ENCODE results near the gene DLEC1.
"Not testable (repeated sequence)": the region's sequence is repeated elsewhere in the genome, so short reads cannot be mapped to it uniquely, and the experiment has no call there.

DLEC1 gene

GRCh38 chr3:38122712-38123290 is 83.8 kb downstream of the DLEC1 start:
- no peak for TF ChIP-seq ZNF274 (IDR thresholded peaks at IDR 0.05; ENCODE audit: low read depth, low read length)
- no peak overlapping the region for H3K4me3 ChIP-seq (ENCODE audit: low read length)

- no peak for TF ChIP-seq ZNF274 (IDR thresholded peaks at IDR 0.05; ENCODE audit: low read depth, low read length)
- no peak overlapping the region for H3K4me3 ChIP-seq (ENCODE audit: low read length)
Observed at GRCh38 chr3:38124324-38125122, 85.5 kb downstream of the DLEC1 start.

GRCh38 chr3:38125305-38126120 is 86.5 kb downstream of the DLEC1 start:
- H3K4me3 ChIP-seq (ENCODE audit: low read length) = no peak overlapping the region
- TF ChIP-seq ZNF274 (IDR thresholded peaks at IDR 0.05; ENCODE audit: low read depth, low read length) = no peak

GRCh38 chr3:38126121-38126892 is 87.3 kb downstream of the DLEC1 start:
- no peak for TF ChIP-seq ZNF274 (IDR thresholded peaks at IDR 0.05; ENCODE audit: low read depth, low read length)
- no peak overlapping the region for H3K4me3 ChIP-seq (ENCODE audit: low read length)

GRCh38 chr3:38127611-38128302 is 88.7 kb downstream of the DLEC1 start:
- H3K4me3 ChIP-seq (ENCODE audit: low read length) = no peak overlapping the region
- TF ChIP-seq ZNF274 (IDR thresholded peaks at IDR 0.05; ENCODE audit: low read depth, low read length) = no peak

GRCh38 chr3:38128303-38128655 is 89.3 kb downstream of the DLEC1 start:
- no peak overlapping the region for H3K4me3 ChIP-seq (ENCODE audit: low read length)
- no peak for TF ChIP-seq ZNF274 (IDR thresholded peaks at IDR 0.05; ENCODE audit: low read depth, low read length)

GRCh38 chr3:38129058-38129457 is 90.0 kb downstream of the DLEC1 start:
- TF ChIP-seq ZNF274 (IDR thresholded peaks at IDR 0.05; ENCODE audit: low read depth, low read length) = no peak

GRCh38 chr3:38130631-38131065 is 91.6 kb downstream of the DLEC1 start:
- H3K4me3 ChIP-seq (ENCODE audit: low read length) = no peak overlapping the region
- TF ChIP-seq ZNF274 (IDR thresholded peaks at IDR 0.05; ENCODE audit: low read depth, low read length) = no peak

More at GRCh38 chr3:38129058-38129457, 90.0 kb downstream of the DLEC1 start:
- H3K4me3 ChIP-seq (ENCODE audit: low read length) = no peak overlapping the region

- no peak for TF ChIP-seq ZNF274 (IDR thresholded peaks at IDR 0.05; ENCODE audit: low read depth, low read length)
- no peak overlapping the region for H3K4me3 ChIP-seq (ENCODE audit: low read length)
Observed at GRCh38 chr3:38131621-38132369, 92.8 kb downstream of the DLEC1 start.

- TF ChIP-seq ZNF274 (IDR thresholded peaks at IDR 0.05; ENCODE audit: low read depth, low read length) = no peak
- H3K4me3 ChIP-seq (ENCODE audit: low read length) = no peak overlapping the region
Observed at GRCh38 chr3:38133209-38133556, 94.2 kb downstream of the DLEC1 start.

- no peak overlapping the region for H3K4me3 ChIP-seq (ENCODE audit: low read length)
- no peak for TF ChIP-seq ZNF274 (IDR thresholded peaks at IDR 0.05; ENCODE audit: low read depth, low read length)
Observed at GRCh38 chr3:38133557-38134405, 94.8 kb downstream of the DLEC1 start.

GRCh38 chr3:38134517-38135143 is 95.6 kb downstream of the DLEC1 start:
- H3K4me3 ChIP-seq (ENCODE audit: low read length) = not testable (repeated sequence)

- H3K4me3 ChIP-seq (ENCODE audit: low read length) = peak overlapping the region; percentile 92
Observed at GRCh38 chr3:38135621-38136277, 96.7 kb downstream of the DLEC1 start.

All from GM08714 (cell line).